ENCODE data around the gene IKBKE.

Gene IKBKE

GRCh38 chr1:206455666-206456344 is 14.5 kb upstream of the IKBKE start:
- DNase-seq = no peak

DNA sequence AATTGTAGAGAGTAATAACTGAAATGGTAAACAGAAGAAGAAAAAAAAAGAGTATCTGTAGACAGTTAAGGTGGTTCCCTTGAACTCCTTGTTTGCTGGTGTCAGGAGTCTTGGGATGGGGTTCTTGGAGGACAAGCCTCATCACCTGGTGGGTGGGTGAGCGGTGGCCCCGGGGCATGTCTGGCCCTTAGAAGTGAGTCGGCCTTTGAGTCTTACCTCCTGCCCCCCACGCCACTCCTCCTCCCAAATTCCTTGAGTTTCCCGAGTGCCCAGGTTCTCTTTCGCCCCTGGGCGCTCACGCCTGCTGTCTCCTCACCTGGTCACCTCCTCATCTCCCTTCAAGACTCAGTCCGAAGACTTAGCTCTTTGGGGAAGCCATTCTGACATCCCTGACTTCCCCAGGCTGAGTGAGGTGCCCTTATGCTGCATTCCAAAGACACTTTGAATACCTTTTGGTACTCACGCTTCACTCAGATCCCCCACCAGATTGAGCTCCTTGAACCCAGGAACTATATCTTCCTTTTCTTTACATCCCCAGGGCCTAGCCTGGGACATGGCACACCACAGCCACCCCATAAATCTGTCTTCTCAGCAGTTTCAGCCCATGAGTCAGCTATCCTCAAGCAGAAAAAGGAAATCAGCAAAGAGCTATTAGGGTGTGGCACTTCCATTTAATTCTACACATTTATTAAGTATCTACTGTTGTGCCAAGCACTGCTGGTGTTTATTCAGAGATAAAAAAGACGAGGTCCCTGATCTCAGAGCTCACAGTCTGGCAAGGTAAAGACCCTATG is 13.5 kb upstream of the IKBKE start:
- no peak for DNase-seq

DNA sequence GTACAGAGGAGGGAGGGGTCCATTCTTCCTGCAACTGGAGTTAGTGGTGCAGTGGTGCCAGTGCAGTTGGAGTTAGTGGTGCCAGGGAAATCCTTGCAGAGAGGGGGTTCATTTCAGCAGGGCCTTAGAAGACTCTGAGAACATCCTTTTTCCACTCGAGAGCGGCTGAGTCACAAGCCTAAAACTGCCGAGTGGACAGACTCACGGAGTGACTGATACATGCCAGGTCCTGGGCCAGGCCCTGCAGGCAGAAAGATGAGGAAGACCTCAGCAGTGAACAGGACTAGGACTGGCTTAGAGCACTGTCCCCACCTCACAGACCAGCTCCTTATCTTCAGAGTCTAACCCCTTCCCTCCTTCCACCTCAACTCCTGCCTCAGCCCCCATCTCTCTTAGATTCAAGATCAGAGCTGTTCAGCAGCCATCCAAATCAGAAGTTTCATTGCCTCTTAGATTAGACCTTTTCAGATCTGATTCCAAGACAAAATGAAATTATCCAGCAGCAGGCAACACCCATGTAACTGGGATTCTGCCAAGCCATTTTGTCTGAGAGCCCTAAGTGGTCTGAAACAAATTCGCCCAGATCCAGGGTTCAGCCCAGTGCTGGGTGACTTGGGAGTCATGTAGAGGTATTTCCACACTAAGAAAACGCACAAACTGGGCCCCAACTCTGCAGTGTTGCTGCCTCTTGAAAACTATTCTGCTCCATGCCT is 12.7 kb upstream of the IKBKE start:
- DNase-seq = no peak

DNA sequence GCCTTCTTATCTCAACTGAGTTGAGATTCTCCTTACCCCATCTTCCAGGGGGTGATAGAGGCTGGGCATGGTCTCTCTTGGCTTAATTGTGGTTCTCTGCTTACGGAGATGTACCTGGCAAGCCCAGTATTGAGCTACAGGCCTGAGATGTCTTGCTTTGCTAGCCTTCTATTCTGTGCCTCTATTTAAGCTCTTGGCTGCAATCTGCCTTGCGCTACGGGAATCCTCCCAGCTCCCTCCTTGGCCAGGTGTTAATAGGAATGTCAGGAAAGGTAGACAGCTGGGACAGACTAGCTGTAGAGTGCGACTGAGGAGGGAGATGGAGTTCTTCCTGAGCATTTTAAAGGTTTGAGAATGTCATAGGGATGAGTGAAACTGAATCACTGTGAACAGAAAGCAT is 10.6 kb upstream of the IKBKE start:
- DNase-seq = no peak

DNA sequence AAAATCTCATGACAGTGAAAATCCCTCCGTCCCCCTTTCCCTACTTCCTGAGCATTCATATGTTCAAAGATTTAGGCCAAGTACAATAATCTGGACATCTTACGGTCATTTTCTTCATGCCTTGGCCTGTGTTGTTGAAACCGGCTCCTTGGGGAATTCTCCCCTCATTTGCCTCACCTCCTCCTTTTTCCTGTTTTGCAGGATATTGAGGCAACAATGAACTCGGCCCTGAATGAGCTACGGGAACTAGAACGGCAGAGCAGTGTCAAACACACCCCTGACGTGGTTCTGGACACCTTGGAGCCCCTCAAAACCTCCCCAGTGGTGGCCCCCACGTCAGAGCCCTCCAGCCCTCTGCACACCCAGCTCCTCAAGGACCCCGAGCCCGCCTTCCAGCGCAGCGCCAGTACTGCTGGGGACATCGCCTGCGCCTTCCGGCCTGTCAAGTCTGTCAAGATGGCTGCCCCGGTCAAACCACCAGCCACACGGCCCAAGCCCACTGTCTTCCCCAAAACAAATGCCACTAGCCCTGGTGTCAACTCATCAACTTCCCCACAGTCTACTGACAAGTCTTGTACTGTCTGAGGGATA is 9.3 kb upstream of the IKBKE start:
- no peak for DNase-seq

- peak; percentile 83 for DNase-seq
Measured at GRCh38 chr1:206461602-206462455, 8.4 kb upstream of the IKBKE start.

DNA sequence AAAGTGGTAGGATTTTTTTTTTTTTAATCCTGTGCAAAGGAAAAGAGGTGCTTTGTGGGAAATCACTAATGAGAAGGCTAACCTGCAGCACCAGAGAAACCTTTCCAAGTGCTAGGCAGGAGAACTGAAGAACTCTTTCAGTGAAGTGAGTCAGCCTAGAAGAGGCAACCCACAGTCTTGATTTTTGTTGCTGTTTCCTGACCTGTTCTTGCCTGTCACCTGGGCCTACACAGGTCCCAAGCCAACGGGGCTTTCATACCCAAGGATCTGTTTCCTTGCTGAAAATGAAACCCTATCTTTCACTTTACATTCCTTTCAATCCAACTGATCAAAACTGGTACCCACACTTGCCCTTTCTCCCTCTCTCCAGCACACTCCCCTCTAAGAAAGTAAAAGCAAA is 7.1 kb upstream of the IKBKE start:
- no peak for DNase-seq

DNA sequence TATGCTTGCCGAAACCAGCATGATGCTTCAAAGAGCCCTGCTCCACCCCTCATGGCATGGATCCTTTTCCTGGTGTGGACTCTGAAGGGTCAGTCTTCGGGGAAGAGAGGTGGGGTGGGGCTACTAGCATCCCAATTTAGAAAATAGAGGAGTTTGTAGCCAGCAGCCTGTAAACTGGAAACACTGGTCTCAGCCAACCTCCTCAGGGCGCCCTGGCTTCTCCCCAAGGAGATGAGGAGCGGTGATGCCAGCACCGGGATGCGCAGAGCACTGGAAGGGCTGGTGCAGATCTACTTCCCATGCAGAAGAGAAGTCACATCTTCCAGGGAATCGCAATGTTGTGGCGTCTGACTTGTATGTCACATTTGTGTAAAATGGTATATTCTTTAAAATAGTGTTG is 6.4 kb upstream of the IKBKE start:
- no peak for DNase-seq

DNA sequence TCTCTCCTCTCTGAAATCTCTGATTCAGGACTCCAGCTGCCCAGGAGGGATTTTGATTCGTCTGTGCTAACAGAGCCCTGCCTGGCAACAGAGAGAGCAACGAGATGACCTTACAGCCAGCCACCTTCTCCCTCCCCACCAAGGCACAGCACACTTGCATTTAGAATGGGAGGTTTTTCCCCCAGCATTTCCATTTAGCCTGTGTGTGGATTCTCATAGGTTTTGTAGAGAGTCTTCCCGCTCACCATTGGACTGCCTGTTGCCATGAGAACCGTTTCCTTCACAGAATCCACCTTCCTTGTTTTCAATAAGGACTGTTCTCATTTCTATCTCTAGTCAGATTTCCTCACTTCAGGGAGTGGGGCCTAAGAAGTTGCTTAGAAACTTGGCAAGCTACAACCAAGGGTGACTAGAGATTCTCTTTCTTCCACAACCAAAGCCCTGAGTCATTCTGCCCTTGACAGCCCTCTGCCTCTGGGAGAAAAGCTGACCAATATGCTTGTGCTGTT is 5.8 kb upstream of the IKBKE start:
- DNase-seq = no peak

DNA sequence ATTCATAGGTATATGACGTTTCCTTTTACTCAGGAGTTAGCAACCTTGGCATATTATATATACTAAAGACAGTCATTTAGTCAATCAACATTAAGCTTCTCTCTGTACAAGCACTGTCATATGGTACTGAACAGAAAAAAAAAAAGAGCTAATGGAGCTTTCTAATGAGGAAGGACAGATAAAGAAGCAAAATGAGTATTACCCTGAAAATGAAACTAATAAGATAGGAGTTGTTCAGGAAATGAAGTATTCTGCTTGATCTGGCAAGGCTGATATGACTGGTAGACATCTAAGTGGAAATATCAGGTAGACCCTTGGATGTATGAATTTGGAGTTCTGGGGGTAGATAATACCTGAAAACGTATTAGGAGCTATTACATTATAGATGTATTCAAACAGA is 4.3 kb upstream of the IKBKE start:
- no peak for DNase-seq

DNA sequence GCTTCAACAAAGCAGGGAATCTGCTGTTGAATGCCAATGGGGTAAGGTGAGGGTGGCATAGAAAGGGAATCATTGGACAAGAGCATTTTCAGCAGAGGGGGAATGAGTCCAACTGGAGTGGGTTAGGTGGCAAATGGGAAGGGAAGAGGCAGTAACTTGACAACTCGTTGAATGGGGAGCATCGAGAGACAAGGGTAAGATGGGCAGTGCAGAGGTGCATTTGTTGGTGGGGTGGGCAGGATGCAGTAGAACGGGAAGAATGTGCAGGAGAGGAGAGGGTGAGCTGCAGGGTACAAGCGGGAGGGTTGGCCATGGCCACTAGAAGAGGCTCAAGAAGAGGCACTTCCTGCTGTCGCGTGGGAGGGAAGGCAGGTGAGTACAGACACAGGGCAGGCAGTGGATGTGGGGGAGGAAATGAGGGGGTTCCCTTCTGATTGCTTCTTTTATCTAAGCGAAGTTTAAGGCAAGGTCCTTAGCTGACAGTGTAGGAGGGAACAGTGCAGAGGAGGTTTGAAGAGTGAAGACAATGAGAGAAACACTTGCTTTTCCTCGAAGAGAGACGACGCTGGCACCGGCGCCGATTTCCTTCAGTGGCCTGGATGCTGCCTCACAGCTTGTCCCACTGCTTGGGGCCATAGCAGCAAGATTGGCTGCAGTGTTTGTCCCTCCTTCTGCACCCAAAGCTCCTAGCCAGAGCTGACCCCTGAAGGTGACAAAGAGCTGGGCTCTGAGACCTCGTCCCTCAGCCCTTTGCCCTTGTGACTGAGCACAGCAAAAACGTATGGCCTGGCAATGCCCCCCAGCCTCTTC is 3.2 kb upstream of the IKBKE start:
- no peak for DNase-seq

DNA sequence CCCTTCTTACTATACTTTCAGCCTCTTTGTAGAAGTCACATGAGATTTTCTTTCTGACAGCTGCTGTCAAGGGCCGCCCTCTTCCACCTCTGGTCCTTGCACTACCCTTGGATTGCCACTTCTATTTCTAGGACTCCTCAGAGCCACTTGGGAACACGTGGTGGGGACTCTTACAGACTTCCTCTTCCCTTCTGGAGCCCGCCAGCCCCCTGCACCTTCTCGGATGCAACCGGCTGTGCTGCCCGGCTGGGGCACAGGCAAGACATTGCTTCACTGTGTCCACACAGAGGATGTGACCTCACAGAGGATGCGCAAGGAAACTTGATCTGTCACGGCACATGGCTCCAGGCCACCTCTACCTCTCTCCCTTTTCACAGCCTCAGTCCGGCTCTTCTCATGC is 2.4 kb upstream of the IKBKE start:
- no peak for DNase-seq

- no peak for DNase-seq
Measured at GRCh38 chr1:206468571-206468970, 1.7 kb upstream of the IKBKE start.

- DNase-seq = no peak
Measured at GRCh38 chr1:206469411-206469932, 804 bp upstream of the IKBKE start.

DNA sequence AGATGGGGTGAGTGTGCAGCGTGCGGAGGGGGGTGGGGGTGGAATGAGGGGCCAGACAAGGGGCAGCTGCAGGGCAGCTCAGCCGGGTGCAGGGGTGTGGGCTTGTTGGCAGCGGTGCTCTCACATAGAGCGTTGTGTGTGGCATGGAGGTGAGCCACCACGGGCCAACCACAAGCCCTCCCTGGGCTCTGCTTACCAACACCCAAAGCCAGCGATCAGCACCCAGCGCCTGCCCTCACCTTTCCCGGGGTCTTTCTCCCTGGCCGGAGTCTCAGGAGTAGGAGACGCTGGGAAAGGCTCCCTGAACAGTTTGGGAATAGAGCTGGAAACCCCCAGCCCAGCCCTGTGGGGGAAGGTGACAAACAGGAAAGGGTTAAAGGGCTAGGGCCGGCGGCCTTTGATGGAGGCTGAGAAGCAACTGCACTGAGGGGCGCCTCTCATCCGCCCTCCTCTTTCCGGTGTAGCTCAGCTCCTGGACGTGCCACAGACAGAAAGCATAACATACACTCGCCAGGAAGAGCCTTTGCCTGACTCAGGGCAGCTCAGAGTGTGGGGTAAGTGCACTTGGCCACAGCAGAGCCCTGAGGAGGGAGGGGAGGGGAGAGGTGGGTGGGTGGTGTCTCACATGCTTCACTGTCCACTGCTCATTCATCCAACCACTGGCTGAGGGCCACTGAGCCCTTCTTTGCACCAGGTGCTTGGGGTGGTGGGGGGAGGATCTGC is 577 bp downstream of the IKBKE start:
- peak; percentile 78 for DNase-seq

GRCh38 chr1:206471415-206471801 is 1.1 kb downstream of the IKBKE start:
- no peak for DNase-seq

DNA sequence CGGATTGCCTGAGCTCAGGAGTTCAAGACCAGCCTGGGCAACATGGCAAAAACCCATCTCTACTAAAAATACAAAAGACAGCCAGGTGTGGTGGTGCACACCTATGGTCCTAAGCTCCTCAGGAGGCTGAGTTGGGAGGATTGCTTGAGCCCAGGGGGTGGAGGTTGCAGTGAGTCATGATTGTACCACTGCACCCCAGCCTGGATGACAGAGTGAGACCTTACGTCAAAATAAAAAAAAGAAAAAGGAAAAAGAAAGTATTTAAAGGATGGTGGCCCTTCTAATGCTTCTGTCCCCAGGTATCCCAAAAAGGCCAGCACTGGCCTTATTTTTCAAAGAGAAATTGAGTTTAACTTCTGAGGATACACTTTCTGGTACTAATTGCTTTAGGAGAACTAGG is 1.7 kb downstream of the IKBKE start:
- DNase-seq = no peak

- peak; percentile 67 for DNase-seq
Measured at GRCh38 chr1:206472454-206472853, 2.2 kb downstream of the IKBKE start.

DNA sequence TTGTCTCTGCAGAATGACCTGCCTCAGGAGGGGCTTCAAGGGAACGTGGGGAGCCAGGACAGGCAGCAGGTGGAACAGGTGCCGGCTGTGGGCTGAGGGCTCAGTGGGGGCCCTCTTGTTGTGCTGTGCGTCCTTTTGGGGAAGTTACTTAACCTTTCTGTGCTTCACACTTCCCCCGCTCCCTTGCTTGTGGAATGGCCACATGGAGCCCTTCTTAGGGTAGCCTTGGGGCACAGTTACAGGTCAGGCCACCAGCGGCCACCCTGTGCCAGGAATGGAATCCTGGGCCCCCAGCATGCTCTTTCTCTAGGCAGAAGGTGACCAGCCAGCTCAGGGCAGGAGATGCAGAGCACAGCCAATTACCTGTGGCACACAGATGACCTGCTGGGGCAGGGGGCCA is 2.6 kb downstream of the IKBKE start:
- no peak for DNase-seq

GRCh38 chr1:206476058-206476457 is 5.8 kb downstream of the IKBKE start:
- DNase-seq = no peak

GRCh38 chr1:206476591-206476990 is 6.3 kb downstream of the IKBKE start:
- DNase-seq = no peak

Measured in activated CD8-positive, alpha-beta memory T cell treated with anti-CD3 and anti-CD28 coated beads, Interleukin-2, amount 50 U/mL, for 48 hours (primary cell).